Inflammatory macrophage treated with lipopolysaccharide for 4 hours (primary cell): ENCODE results near the gene DCAF7.
A peak's percentile ranks its signal among the peaks of the same experiment; 100 is the strongest.

ENCODE experiments used
- DNase-seq: peaks from one replicate; pipeline ENCODE4 v3.0.0-alpha.2; 2020

DCAF7 gene

GRCh38 chr17:63546308-63547082, 3.8 kb upstream of the DCAF7 start:
- no peak for DNase-seq

- DNase-seq = no peak
These were observed 3.2 kb upstream of the DCAF7 start for GRCh38 chr17:63547083-63547523.

- no peak for DNase-seq
These were observed 860 bp upstream of the DCAF7 start for GRCh38 chr17:63549289-63549945.

GRCh38 chr17:63550817-63551639, 751 bp downstream of the DCAF7 start:
- peak; percentile 56 for DNase-seq

GRCh38 chr17:63552211-63552610, 1.9 kb downstream of the DCAF7 start:
- DNase-seq = no peak

- DNase-seq = peak; percentile 48
These were observed 5.4 kb downstream of the DCAF7 start for GRCh38 chr17:63555500-63556156.

GRCh38 chr17:63557416-63557815, 7.1 kb downstream of the DCAF7 start:
- peak; percentile 26 for DNase-seq

- no peak for DNase-seq
These were observed 8.2 kb downstream of the DCAF7 start for GRCh38 chr17:63558441-63558840.

- no peak for DNase-seq
These were observed 11.5 kb downstream of the DCAF7 start for GRCh38 chr17:63561819-63562218.

- DNase-seq = no peak
These were observed 13.1 kb downstream of the DCAF7 start for GRCh38 chr17:63563339-63563738.

- DNase-seq = no peak
These were observed 14.3 kb downstream of the DCAF7 start for GRCh38 chr17:63564562-63564961.

GRCh38 chr17:63567229-63567628, 17.0 kb downstream of the DCAF7 start:
- no peak for DNase-seq

- DNase-seq = no peak
These were observed 18.3 kb downstream of the DCAF7 start for GRCh38 chr17:63568563-63568962.

GRCh38 chr17:63571632-63572310, 21.5 kb downstream of the DCAF7 start:
- DNase-seq = peak; percentile 55

- no peak for DNase-seq
These were observed 23.4 kb downstream of the DCAF7 start for GRCh38 chr17:63573634-63574033.

- DNase-seq = no peak
These were observed 27.9 kb downstream of the DCAF7 start for GRCh38 chr17:63578027-63578768.

GRCh38 chr17:63578769-63579111, 28.5 kb downstream of the DCAF7 start:
- no peak for DNase-seq

- no peak for DNase-seq
These were observed 29.4 kb downstream of the DCAF7 start for GRCh38 chr17:63579633-63580032.

GRCh38 chr17:63587770-63588169, 37.5 kb downstream of the DCAF7 start:
- DNase-seq = no peak

GRCh38 chr17:63588797-63589196, 38.5 kb downstream of the DCAF7 start:
- no peak for DNase-seq

GRCh38 chr17:63589646-63590045, 39.4 kb downstream of the DCAF7 start:
- no peak for DNase-seq

- no peak for DNase-seq
These were observed 42.5 kb downstream of the DCAF7 start for GRCh38 chr17:63592797-63593196.
